Endothelial cell of umbilical vein (primary cell): ENCODE data around the gene PPP1R13B.

Source experiments
- EZH2 ChIP-seq: IDR thresholded peaks from 2 replicates; pipeline ENCODE4 v1.6.1; 2012; ENCODE audit warnings: borderline replicate concordance, low read depth, mild to moderate bottlenecking, moderate library complexity, low read length, inconsistent platforms; ENCODE audit not compliant: severe bottlenecking
- FOS ChIP-seq: IDR thresholded peaks from 2 replicates; pipeline ENCODE4 v1.6.1; 2011; ENCODE audit warnings: mild to moderate bottlenecking, low read length, moderate library complexity, borderline replicate concordance; ENCODE audit not compliant: insufficient read depth
- POLR2A ChIP-seq: IDR thresholded peaks from 2 replicates; pipeline ENCODE4 v1.6.1; 2012; ENCODE audit warnings: low read depth, mild to moderate bottlenecking, control low read depth, low read length
- POLR2AphosphoS5 ChIP-seq: IDR thresholded peaks from 2 replicates; pipeline ENCODE4 v1.6.1; 2012; ENCODE audit warnings: low read depth, mild to moderate bottlenecking, control low read depth, low read length, moderate library complexity; ENCODE audit not compliant: insufficient read depth
- TF ChIP-seq, protein P1 (sequence below), 2 donors: IDR thresholded peaks; 1 replicate in 1 of 2; 2 replicates in 1 of 2; pipeline ENCODE4 v1.5.1; 2011; ENCODE audit warnings: low read length in 2 of 2, mild to moderate bottlenecking in 2 of 2, moderate library complexity in 2 of 2, control low read depth in 1 of 2, inconsistent platforms in 1 of 2, low read depth in 1 of 2; ENCODE audit not compliant: insufficient read depth in 1 of 2; ENCODE audit errors: extremely low read depth in 1 of 2
- TF ChIP-seq, protein P2 (sequence below): IDR thresholded peaks from 2 replicates; pipeline ENCODE4 v1.6.1; 2011; ENCODE audit not compliant: insufficient read depth, insufficient read length

DNA sequence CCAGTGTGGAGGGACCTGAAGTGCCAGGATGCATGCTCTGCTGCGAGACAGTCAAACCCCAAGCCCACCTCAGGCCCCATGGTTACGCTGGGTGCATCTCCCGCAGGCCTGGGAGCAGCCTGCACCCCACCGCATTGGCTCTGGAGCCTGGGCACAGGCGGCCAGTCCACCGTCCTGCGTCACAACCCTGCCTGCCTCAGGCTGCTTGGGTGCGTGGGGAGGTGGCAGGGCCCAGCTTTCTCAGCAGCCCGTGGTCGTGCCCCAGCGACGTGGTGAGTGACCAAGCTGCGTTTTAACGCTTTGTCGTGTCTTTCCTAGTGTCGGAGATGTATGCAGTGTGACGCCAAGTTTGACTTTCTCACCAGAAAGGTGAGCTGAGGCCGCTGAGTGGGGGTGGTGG, 120.9 kb downstream of the PPP1R13B start:
- no peak for TF ChIP-seq POLR2AphosphoS5
- no peak for TF ChIP-seq POLR2A
- TF ChIP-seq, protein P1, sequence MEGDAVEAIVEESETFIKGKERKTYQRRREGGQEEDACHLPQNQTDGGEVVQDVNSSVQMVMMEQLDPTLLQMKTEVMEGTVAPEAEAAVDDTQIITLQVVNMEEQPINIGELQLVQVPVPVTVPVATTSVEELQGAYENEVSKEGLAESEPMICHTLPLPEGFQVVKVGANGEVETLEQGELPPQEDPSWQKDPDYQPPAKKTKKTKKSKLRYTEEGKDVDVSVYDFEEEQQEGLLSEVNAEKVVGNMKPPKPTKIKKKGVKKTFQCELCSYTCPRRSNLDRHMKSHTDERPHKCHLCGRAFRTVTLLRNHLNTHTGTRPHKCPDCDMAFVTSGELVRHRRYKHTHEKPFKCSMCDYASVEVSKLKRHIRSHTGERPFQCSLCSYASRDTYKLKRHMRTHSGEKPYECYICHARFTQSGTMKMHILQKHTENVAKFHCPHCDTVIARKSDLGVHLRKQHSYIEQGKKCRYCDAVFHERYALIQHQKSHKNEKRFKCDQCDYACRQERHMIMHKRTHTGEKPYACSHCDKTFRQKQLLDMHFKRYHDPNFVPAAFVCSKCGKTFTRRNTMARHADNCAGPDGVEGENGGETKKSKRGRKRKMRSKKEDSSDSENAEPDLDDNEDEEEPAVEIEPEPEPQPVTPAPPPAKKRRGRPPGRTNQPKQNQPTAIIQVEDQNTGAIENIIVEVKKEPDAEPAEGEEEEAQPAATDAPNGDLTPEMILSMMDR (IDR thresholded peaks at IDR 0.05; ENCODE audit: extremely low read depth in 1 of 2, insufficient read depth in 1 of 2, low read depth in 1 of 2, low read length in 2 of 2): no peak
- no peak for TF ChIP-seq EZH2
- TF ChIP-seq, protein P2, sequence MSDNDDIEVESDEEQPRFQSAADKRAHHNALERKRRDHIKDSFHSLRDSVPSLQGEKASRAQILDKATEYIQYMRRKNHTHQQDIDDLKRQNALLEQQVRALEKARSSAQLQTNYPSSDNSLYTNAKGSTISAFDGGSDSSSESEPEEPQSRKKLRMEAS: no peak
- no peak for TF ChIP-seq FOS
